Stomach (tissue), 4 donors: ENCODE measurements around the gene ZC3H12D.

Source experiments
- POLR2A ChIP-seq, 4 donors: fragments of 450-650 bp; IDR thresholded peaks; one replicate each; pipeline ENCODE4 v1.6.1; 2016; ENCODE audit warnings: antibody characterized with exemption in 4 of 4, control low read depth in 2 of 4, mild to moderate bottlenecking in 1 of 4, moderate library complexity in 1 of 4
- TF ChIP-seq, protein P1 (sequence below), 7 experiments: fragments of 450-650 bp in 4 of 7; fragments of 200-600 bp in 3 of 7; sonication (generic) in 3 of 7; IDR thresholded peaks; one replicate each; pipeline ENCODE4 v1.5.1; 2016 to 2019; ENCODE audit warnings: antibody characterized with exemption in 7 of 7, control low read depth in 2 of 7, mild to moderate bottlenecking in 1 of 7

DNA sequence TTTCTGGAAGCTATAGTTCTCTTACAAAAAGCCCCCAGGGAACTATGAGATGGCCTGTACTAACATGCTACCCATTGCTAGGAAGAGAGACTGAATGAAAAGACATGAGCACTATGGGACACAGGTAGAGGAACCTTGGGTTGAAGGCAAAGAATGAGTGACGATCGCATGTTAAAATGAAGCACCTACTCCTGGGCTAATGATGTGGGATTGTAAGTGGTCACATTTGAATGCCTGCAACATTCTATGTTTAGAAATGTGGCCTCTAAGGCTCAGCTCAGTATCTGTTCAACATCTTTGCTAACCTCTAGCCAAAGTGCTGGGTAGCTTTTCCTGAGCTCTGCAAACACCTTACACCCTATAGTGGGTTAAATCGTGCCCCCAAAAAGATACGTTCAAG, 5.2 kb upstream of the ZC3H12D start:
- no peak for TF ChIP-seq POLR2A (IDR thresholded peaks at IDR 0.05)
- TF ChIP-seq, protein P1, sequence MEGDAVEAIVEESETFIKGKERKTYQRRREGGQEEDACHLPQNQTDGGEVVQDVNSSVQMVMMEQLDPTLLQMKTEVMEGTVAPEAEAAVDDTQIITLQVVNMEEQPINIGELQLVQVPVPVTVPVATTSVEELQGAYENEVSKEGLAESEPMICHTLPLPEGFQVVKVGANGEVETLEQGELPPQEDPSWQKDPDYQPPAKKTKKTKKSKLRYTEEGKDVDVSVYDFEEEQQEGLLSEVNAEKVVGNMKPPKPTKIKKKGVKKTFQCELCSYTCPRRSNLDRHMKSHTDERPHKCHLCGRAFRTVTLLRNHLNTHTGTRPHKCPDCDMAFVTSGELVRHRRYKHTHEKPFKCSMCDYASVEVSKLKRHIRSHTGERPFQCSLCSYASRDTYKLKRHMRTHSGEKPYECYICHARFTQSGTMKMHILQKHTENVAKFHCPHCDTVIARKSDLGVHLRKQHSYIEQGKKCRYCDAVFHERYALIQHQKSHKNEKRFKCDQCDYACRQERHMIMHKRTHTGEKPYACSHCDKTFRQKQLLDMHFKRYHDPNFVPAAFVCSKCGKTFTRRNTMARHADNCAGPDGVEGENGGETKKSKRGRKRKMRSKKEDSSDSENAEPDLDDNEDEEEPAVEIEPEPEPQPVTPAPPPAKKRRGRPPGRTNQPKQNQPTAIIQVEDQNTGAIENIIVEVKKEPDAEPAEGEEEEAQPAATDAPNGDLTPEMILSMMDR (IDR thresholded peaks at IDR 0.05): no peak
